HG03060 (cell line): ENCODE measurements around the gene CSTPP1.
A peak's percentile ranks its signal among the peaks of the same experiment; 100 is the strongest.

Source experiments
- ATAC-seq: cut with Tn5 transposase; IDR thresholded peaks from one replicate; pipeline ENCODE4 v1.9.1; 2021; ENCODE audit warnings: low read depth, moderate number of reproducible peaks; ENCODE audit not compliant: unreplicated experiment

Gene CSTPP1

GRCh38 chr11:47175746-47176327 lies 239.3 kb downstream of the CSTPP1 start:
- ATAC-seq, result no peak

GRCh38 chr11:47176328-47177228 lies 240.0 kb downstream of the CSTPP1 start, which contains the start of gene ARFGAP2:
TSS of gene ARFGAP2 (minus strand) at chr11:47176879. CDS start at chr11:47176853, 26 bp downstream.
- ATAC-seq, result peak; percentile 70

GRCh38 chr11:47177229-47177845 lies 240.8 kb downstream of the CSTPP1 start:
- peak; percentile 50 for ATAC-seq

GRCh38 chr11:47177846-47178245 lies 241.3 kb downstream of the CSTPP1 start:
- no peak for ATAC-seq

- no peak for ATAC-seq
Measured at GRCh38 chr11:47178316-47178715, 241.8 kb downstream of the CSTPP1 start.

GRCh38 chr11:47178737-47179654 lies 242.4 kb downstream of the CSTPP1 start:
- no peak for ATAC-seq

GRCh38 chr11:47179655-47179991 lies 243.1 kb downstream of the CSTPP1 start:
- no peak for ATAC-seq

- no peak for ATAC-seq
Measured at GRCh38 chr11:47180006-47180787, 243.6 kb downstream of the CSTPP1 start.

- ATAC-seq, result no peak
Measured at GRCh38 chr11:47181271-47181670, 244.7 kb downstream of the CSTPP1 start.

- ATAC-seq, result no peak
Measured at GRCh38 chr11:47182380-47182779, 245.8 kb downstream of the CSTPP1 start.

GRCh38 chr11:47183031-47183856 lies 246.7 kb downstream of the CSTPP1 start:
- no peak for ATAC-seq

GRCh38 chr11:47183969-47184368 lies 247.4 kb downstream of the CSTPP1 start:
- ATAC-seq, result no peak

GRCh38 chr11:47184711-47185304 lies 248.2 kb downstream of the CSTPP1 start:
- no peak for ATAC-seq

GRCh38 chr11:47185305-47186075 lies 248.9 kb downstream of the CSTPP1 start:
- ATAC-seq, result no peak

GRCh38 chr11:47186076-47186699 lies 249.6 kb downstream of the CSTPP1 start, which contains the start of gene PACSIN3:
TSS of gene PACSIN3 (minus strand) at chr11:47186434. CDS start at chr11:47182727, 3,707 bp downstream.
- ATAC-seq, result no peak

- no peak for ATAC-seq
Measured at GRCh38 chr11:47186700-47187695, 250.4 kb downstream of the CSTPP1 start.
